PFSK-1 (cell line): Measurements from ENCODE around the gene UFSP2.

Experiments used
- FOXP2 ChIP-seq: optimal IDR thresholded peaks from 2 replicates; pipeline ENCODE3; 2011; ENCODE audit warnings: borderline replicate concordance, control low read depth, inconsistent platforms; ENCODE audit not compliant: insufficient read depth; ENCODE audit errors: extremely low read length, extremely low read depth
- POLR2AphosphoS5 ChIP-seq: IDR thresholded peaks from 2 replicates; pipeline ENCODE4 v1.6.1; 2012; ENCODE audit warnings: low read depth, mild to moderate bottlenecking, control low read depth, low read length, moderate library complexity
- REST ChIP-seq, 2 experiments: IDR thresholded peaks; 2 replicates each; pipeline versions ENCODE4 v1.6.1 to v1.8.0; 2011 to 2012; ENCODE audit warnings: low read depth in 2 of 2, low read length in 2 of 2, control low read depth in 1 of 2, inconsistent platforms in 1 of 2, mild to moderate bottlenecking in 1 of 2, moderate library complexity in 1 of 2; ENCODE audit not compliant: insufficient read depth in 1 of 2
- SIN3A ChIP-seq: IDR thresholded peaks from 2 replicates; pipeline ENCODE4 v1.6.1; 2012; ENCODE audit warnings: mild to moderate bottlenecking, low read length, moderate library complexity, borderline replicate concordance; ENCODE audit not compliant: insufficient read depth
- TAF1 ChIP-seq: IDR thresholded peaks from 2 replicates; pipeline ENCODE4 v1.6.1; 2012; ENCODE audit warnings: low read length, control low read depth, borderline replicate concordance; ENCODE audit not compliant: insufficient read depth

DNA sequence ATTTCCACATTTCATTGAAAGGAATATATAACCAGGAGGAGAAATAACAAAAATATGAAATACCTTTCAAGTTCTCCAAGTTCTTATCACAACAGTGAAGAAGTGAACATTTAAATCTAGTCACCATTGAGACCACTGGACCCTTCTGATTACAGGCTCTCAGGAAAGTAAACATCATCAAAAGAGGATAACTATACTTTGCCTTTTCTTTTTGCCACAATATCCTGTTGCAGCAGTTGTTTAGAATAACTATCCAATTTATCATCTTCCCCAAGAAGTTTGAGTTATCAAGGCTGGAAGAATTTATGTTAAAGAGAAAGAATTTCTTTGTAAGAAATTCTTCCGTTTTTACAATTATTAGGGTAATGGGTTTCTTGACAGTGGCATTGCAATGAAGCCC is 33.6 kb downstream of the UFSP2 start:
- TF ChIP-seq POLR2AphosphoS5 (no peak), TAF1 (no peak), SIN3A (no peak), REST (IDR thresholded peaks at IDR 0.05; ENCODE audit: insufficient read depth in 1 of 2, low read depth in 2 of 2, low read length in 2 of 2) (no peak), FOXP2 (no peak)
